Measurements from ENCODE around the gene HDAC8.
"Not testable (repeated sequence)": the region's sequence is repeated elsewhere in the genome, so short reads cannot be mapped to it uniquely, and the experiment has no call there.

HDAC8 gene

DNA sequence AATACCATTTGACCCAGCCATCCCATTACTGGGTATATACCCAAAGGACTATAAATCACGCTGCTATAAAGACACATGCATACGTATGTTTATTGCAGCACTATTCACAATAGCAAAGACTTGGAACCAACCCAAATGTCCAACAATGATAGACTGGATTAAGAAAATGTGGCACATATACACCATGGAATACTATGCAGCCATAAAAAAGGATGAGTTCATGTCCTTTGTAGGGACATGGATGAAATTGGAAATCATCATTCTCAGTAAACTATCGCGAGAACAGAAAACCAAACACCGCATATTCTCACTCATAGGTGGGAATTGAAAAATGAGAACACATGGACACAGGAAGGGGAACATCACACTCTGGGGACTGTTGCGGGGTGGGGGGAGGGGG lies 82.4 kb downstream of the HDAC8 start:
- H3K27me3 ChIP-seq (ENCODE audit: low read depth); in situ Hi-C loops (cut with MboI; ENCODE audit: low sequenced_read_pairs); H3K9me3 ChIP-seq; H3K4me3 ChIP-seq; DNase-seq (ENCODE audit: low spot score in 2 of 2): not testable (repeated sequence)
- H3K36me3 ChIP-seq (replicated peaks) = peaks cover 13% of the 10 kb centered on the region
- peaks cover 17% of the 10 kb centered on the region for H3K4me1 ChIP-seq

DNA sequence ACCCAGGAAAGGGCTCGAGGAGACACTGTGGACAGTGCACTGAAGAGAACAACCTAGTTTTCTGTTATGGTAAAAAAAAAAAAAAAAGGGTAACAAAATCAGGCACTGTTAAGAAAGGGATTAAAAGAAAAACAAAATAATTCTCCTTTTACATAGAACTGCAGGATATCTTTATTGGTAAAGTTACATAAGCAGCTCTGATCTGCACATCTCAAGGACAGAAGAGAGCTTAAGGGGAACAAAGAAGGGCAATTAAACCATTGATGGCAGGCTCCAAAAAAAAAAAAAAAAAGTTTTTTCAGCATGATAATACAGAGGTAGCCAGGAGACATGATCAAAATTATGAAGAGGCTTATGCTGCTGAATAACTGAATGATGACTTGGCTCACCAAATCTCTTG lies 85.0 kb downstream of the HDAC8 start:
- H3K27me3 ChIP-seq (ENCODE audit: low read depth) = no peaks in the 10 kb centered on the region
- DNase-seq (ENCODE audit: low spot score in 2 of 2) = peak; percentile 12 to 91
- in situ Hi-C loops (cut with MboI; ENCODE audit: low sequenced_read_pairs) = no loop called here
- H3K4me1 ChIP-seq = peaks cover 17% of the 10 kb centered on the region
- H3K36me3 ChIP-seq (replicated peaks) = peaks cover 15% of the 10 kb centered on the region
- no peaks in the 10 kb centered on the region for H3K9me3 ChIP-seq
- no peak overlapping the region for H3K4me3 ChIP-seq

DNA sequence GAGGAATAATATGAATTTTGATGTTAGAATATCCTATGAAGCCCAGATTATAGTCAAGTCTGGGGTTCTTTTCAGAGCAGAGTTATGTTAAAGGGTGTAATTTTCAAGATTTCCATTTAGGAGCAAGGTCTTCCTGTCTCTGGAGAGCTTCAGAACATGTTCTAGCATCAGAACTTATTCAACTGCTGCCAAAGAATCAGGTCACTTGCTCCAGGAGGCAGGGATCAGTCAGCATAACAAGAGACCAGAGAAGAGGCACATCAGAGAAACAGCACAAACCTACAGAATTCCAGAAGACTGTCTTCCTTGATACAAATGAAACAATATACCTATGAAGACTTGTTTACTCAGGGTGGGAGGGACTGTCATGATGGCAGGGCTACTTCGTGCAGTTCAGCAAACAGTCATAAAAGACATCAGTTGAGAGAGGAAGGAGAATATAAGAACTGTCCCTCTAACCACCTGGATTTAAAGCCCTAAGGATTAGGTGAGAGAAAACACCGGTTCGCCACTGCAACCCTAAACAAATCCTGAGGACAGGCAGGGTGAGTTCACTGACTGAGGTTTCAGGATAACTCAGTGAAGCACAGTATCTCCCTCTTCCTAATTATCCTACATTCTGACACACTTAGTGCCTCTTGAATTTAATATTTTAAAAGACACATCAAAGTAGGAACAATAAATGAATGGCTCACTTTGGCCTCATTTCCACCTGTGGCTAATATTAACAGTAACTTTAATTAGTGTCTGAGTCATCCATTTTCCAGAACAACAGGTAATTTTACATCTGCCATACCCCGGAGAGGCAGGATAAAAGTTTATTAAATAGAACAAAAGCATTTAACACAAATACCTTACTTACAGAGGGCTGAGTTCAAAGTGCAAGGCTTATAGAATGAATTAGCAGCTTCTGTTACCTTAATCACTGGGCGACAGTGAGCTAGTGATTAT lies 93.0 kb downstream of the HDAC8 start:
- no peak for DNase-seq (ENCODE audit: low spot score in 2 of 2)
- Histone ChIP-seq H3K4me1 (peaks cover 12% of the 10 kb centered on the region), H3K27me3 (ENCODE audit: low read depth) (no peaks in the 10 kb centered on the region), H3K9me3 (no peaks in the 10 kb centered on the region), H3K36me3 (replicated peaks) (peaks cover 3% of the 10 kb centered on the region; the same call in 1 of the 2 replicates), H3K4me3 (no peak overlapping the region)
- in situ Hi-C loops (cut with MboI; ENCODE audit: low sequenced_read_pairs) = no loop called here

DNA sequence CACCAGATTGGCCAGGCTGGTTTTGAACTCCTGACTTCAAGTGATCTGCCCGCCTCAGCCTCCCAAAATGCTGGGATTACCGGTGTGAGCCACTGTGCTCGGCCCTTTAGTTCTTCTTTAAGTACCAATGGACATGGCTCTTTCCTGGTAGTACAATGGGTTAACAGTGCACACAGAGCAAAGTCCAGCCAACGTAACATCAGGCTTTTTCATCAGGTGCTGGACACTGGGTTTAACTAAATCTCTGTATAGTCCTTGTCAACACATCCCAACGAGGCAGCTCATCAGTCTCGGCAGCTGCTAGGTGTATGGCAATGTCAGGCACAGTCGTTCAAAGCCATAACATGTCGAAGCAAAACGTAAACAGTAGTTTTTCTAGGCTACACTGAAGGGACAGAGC lies 93.8 kb downstream of the HDAC8 start:
- in situ Hi-C loops (cut with MboI; ENCODE audit: low sequenced_read_pairs) = no loop called here
- H3K36me3 ChIP-seq (replicated peaks) = no peaks in the 10 kb centered on the region; the same call in 1 of the 2 replicates
- peaks cover 12% of the 10 kb centered on the region for H3K4me1 ChIP-seq
- no peaks in the 10 kb centered on the region for H3K9me3 ChIP-seq
- no peaks in the 10 kb centered on the region for H3K27me3 ChIP-seq (ENCODE audit: low read depth)
- no peak overlapping the region for H3K4me3 ChIP-seq
- no peak for DNase-seq (ENCODE audit: low spot score in 2 of 2)

DNA sequence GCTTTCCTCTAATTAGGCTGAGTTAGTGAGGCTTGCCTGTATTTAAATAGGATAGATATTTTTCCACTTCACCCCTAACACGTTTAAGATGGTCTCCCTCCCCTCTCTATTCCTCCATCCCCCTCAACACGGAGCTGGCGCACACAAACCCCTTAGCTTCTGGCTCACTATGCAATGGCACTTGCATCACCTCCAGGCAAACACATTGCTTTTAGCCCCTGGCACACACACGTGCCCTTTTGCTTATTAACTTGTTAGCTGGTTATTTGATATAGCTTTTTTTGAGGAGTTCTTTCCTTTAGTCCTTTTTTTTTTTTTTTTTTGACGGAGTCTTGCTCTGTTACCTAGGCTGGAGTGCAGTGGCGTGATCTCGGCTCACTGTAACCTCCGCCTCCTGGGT lies 94.3 kb downstream of the HDAC8 start:
- peak in 1 of 2 experiments; percentile 30 for DNase-seq (ENCODE audit: low spot score in 2 of 2)
- H3K4me3 ChIP-seq = no peak overlapping the region
- no peaks in the 10 kb centered on the region; the same call in 1 of the 2 replicates for H3K36me3 ChIP-seq (replicated peaks)
- H3K4me1 ChIP-seq = peaks cover 12% of the 10 kb centered on the region
- in situ Hi-C loops (cut with MboI; ENCODE audit: low sequenced_read_pairs) = no loop called here
- H3K27me3 ChIP-seq (ENCODE audit: low read depth) = no peaks in the 10 kb centered on the region
- H3K9me3 ChIP-seq = no peaks in the 10 kb centered on the region

DNA sequence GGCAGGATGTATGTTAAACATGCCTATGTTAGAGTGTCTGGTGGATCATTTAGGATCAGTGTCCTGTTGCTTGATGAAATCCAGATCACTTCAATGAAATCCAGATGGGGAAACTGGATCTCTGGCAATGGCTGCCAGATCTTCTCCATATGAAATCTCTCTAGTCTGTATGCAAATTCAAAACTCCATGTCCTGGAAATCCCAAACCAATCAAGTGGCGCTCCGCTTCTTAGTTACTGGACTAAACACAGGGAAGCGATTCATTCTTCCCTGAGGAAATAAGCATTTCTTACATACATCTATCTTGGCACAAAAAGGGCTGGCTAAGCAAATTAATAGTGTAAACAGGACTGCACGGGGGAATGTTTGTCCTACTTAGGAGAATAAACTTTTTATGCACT lies 94.9 kb downstream of the HDAC8 start:
- in situ Hi-C loops (cut with MboI; ENCODE audit: low sequenced_read_pairs) = no loop called here
- H3K4me3 ChIP-seq = no peak overlapping the region
- peaks cover 12% of the 10 kb centered on the region for H3K4me1 ChIP-seq
- H3K27me3 ChIP-seq (ENCODE audit: low read depth) = no peaks in the 10 kb centered on the region
- H3K36me3 ChIP-seq (replicated peaks) = no peaks in the 10 kb centered on the region
- no peaks in the 10 kb centered on the region for H3K9me3 ChIP-seq
- peak; percentile 51 to 63 for DNase-seq (ENCODE audit: low spot score in 2 of 2)

DNA sequence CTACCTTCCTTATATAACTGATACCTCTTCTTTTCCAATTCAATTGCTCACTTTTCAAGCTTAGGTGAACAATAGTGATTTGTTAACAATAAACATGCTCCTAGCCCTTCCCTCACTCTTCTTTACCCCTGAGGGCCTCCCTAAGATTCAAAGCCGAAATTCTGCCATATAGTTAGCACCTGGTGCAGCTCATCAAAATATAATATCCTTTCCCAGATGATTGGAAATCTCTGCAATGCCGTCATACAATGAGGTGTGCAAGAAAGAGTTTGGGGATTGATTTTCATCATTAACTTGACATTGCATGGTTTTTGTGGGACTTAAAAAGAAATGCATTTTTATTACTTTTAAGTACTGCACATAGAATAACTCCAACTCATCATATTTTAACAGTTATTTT lies 95.3 kb downstream of the HDAC8 start:
- no peaks in the 10 kb centered on the region for H3K27me3 ChIP-seq (ENCODE audit: low read depth)
- H3K4me1 ChIP-seq = peaks cover 12% of the 10 kb centered on the region
- H3K36me3 ChIP-seq (replicated peaks) = no peaks in the 10 kb centered on the region
- no peak for DNase-seq (ENCODE audit: low spot score in 2 of 2)
- no peak overlapping the region for H3K4me3 ChIP-seq
- H3K9me3 ChIP-seq = no peaks in the 10 kb centered on the region
- in situ Hi-C loops (cut with MboI; ENCODE audit: low sequenced_read_pairs) = no loop called here

DNA sequence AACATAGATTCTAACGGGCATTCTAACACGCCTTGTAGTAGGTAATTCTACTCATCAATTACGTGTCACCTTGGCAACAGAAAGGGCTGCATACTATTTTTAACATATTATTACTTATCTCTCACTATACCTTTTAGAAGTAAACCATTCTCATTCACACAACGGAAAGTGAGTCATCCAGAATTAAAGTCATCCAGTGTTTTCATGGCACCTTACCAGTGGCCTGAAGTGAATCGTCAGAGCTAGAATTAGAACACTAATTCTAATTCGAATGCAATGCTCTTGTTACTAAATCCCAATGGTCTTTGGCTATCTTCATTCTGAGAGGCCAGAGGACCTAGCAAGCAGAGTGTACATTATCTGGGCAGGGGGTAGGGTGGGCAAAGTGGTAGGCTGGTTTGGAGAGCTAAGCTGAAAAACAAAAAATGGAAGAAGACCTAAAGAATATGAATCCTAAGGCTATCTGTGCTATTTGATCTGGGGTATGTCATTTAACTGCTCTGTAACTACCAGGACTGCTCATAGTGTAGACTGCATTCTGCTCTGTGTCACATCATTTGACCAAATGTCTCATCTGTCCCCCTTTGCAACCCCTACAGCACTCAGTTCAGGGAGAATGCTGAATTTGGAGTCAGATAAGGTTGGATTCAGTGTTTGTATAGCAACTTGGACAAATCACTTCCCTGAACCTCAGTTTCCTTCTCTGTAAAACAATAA lies 96.5 kb downstream of the HDAC8 start:
- no peaks in the 10 kb centered on the region for H3K9me3 ChIP-seq
- DNase-seq (ENCODE audit: low spot score in 2 of 2) = no peak
- H3K4me3 ChIP-seq = no peak overlapping the region
- in situ Hi-C loops (cut with MboI; ENCODE audit: low sequenced_read_pairs) = no loop called here
- peaks cover 12% of the 10 kb centered on the region for H3K4me1 ChIP-seq
- H3K27me3 ChIP-seq (ENCODE audit: low read depth) = no peaks in the 10 kb centered on the region
- H3K36me3 ChIP-seq (replicated peaks) = no peaks in the 10 kb centered on the region

DNA sequence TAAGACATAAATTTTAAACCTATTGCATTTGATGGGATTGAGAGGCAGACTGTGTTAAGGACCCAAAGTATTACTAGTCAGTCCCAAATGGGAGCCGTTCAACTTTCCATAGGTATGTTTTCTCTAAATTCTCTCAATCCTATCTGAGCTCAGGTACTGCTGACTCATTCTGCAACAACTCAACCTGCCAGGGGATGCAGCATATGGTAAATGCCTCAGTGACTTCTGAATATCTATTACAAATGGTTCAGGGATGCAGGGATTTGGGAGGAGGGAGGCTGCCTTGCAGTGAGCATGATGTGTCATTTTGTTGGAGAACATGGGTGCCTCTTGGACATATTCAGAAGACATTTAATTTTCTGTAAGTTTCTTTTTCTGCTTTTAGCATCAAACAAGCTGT lies 97.3 kb downstream of the HDAC8 start:
- DNase-seq (ENCODE audit: low spot score in 2 of 2) = no peak
- Histone ChIP-seq H3K9me3 (no peaks in the 10 kb centered on the region), H3K36me3 (replicated peaks) (no peaks in the 10 kb centered on the region), H3K4me3 (no peak overlapping the region), H3K4me1 (peaks cover 12% of the 10 kb centered on the region), H3K27me3 (ENCODE audit: low read depth) (no peaks in the 10 kb centered on the region)
- in situ Hi-C loops (cut with MboI; ENCODE audit: low sequenced_read_pairs) = no loop called here

DNA sequence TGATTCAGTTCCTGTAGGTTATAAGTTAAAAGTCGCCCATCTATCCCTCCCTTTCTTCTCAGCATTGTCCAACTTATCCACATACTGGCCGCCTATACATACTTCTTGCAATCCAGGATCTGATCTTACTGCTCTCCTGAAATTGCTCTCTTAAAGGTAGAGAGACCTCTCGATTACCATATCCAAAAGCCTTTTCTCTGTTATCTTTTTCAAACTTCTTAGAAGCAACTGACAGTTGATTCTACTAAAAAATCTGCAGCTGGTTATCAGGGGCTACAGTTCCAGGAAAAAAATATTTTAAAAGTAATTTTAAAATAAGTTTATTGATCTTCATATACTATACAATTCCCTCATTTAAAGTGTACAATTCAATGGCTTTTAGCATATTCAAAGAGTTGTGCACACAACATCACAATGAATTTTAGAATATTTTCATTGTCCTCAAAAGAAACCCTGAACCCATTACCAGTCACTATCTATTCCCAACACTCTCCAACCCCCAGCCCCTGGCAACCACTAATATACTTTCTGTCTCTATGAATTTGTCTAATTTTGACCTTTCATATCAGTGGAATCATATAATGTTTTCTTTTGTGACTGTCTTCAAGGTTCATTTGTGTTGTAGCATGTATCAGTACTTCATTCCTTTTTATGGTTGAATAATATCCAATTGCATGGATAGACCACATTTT lies 102.0 kb downstream of the HDAC8 start:
- Histone ChIP-seq H3K9me3 (no peaks in the 10 kb centered on the region), H3K4me1 (peaks cover 3% of the 10 kb centered on the region; the same call in 1 of the 2 replicates), H3K36me3 (replicated peaks) (no peaks in the 10 kb centered on the region), H3K4me3 (no peak overlapping the region), H3K27me3 (ENCODE audit: low read depth) (no peaks in the 10 kb centered on the region)
- DNase-seq (ENCODE audit: low spot score in 2 of 2) = no peak
- in situ Hi-C loops (cut with MboI; ENCODE audit: low sequenced_read_pairs) = no loop called here

DNA sequence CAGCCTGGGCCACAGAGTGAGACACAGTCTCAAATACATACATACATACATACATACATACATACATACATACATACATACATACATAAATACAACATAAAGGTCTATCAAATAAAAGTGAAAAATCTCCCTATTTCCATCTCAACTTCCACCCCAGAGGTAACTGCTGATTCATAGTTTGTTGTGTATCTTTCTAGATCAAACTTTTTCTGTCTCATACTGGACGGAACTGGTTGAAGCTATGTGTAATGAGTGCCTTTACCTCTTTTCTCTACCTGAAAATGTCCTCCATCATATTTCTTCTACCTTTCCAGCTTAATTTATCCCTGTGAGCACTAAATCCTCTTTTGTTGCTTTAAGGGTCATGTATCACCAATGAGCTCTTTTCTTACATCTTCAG lies 102.5 kb downstream of the HDAC8 start:
- in situ Hi-C loops (cut with MboI; ENCODE audit: low sequenced_read_pairs) = no loop called here
- H3K4me1 ChIP-seq = peaks cover 3% of the 10 kb centered on the region; the same call in 1 of the 2 replicates
- H3K9me3 ChIP-seq = no peaks in the 10 kb centered on the region
- no peaks in the 10 kb centered on the region for H3K27me3 ChIP-seq (ENCODE audit: low read depth)
- no peak for DNase-seq (ENCODE audit: low spot score in 2 of 2)
- no peaks in the 10 kb centered on the region; the same call in 1 of the 2 replicates for H3K36me3 ChIP-seq (replicated peaks)
- H3K4me3 ChIP-seq = no peak overlapping the region

DNA sequence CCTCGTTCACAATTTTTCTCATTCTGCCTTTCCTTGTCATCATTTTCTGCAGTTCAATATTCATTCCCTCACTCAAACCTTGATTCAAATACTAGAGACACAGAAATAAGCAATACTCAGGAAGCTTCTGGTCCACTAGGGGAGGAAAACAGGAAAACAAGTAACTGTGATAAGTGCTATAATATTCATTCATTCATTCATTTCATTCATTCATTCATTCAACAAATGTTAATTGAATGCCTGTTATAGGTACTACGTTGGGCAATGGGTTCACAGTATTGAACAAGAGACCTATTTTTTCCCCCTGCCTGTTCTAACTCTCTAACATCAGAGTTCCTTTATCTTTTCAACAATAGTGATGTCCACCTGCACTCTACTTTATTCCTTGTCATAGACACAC lies 104.0 kb downstream of the HDAC8 start:
- Histone ChIP-seq H3K4me3 (no peak overlapping the region), H3K9me3 (no peaks in the 10 kb centered on the region), H3K27me3 (ENCODE audit: low read depth) (no peaks in the 10 kb centered on the region), H3K36me3 (replicated peaks) (peaks cover 4% of the 10 kb centered on the region), H3K4me1 (peaks cover 3% of the 10 kb centered on the region; the same call in 1 of the 2 replicates)
- in situ Hi-C loops (cut with MboI; ENCODE audit: low sequenced_read_pairs) = no loop called here
- no peak for DNase-seq (ENCODE audit: low spot score in 2 of 2)

DNA sequence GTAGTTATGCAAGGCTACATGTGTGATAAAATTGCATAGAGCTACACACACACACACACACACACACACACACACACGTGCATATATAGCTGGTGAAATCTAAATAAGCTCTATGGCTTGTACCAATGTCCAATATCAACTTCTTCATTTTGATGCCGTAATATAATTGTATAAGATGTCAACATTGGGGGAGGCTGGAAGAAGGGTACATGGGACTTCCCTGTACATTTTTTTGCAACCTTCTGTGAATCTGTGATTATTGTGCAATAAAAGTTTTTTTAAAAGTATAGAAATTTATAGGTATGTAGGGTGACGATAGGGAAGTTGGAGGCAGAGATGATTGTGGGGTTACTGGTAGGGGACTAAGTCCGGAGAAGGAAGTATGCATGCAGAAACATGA lies 105.5 kb downstream of the HDAC8 start:
- no peaks in the 10 kb centered on the region for H3K9me3 ChIP-seq
- peaks cover 5% of the 10 kb centered on the region; the same call in 1 of the 2 replicates for H3K4me1 ChIP-seq
- DNase-seq (ENCODE audit: low spot score in 2 of 2) = no peak
- H3K4me3 ChIP-seq = no peak overlapping the region
- no peaks in the 10 kb centered on the region for H3K27me3 ChIP-seq (ENCODE audit: low read depth)
- peaks cover 8% of the 10 kb centered on the region for H3K36me3 ChIP-seq (replicated peaks)
- in situ Hi-C loops (cut with MboI; ENCODE audit: low sequenced_read_pairs) = no loop called here

Measured in HAP-1 (cell line).